Measurements from ENCODE around the gene MCCD1.

DNA sequence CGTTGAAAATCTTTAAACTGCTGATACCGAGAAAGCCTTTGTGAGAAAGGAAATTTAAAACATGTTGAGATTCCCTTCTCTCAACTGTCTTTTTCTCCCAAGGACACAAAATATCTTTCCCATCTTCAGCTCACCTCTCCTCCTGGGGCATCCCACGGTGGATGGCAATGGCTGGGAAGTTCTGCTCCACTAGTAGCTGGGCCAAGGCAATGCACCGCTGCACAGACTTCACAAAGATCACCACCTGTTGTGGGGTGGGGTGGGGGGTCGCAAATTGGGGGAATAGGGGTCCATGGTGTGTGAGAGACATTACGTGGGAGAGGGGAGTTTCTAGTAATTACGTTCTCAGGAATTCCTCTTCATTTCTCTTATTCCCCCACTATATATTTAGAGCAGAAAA, 2.4 kb downstream of the MCCD1 start:
- TF ChIP-seq EP300 (IDR thresholded peaks at IDR 0.05): no peak
- TF ChIP-seq, protein P1, sequence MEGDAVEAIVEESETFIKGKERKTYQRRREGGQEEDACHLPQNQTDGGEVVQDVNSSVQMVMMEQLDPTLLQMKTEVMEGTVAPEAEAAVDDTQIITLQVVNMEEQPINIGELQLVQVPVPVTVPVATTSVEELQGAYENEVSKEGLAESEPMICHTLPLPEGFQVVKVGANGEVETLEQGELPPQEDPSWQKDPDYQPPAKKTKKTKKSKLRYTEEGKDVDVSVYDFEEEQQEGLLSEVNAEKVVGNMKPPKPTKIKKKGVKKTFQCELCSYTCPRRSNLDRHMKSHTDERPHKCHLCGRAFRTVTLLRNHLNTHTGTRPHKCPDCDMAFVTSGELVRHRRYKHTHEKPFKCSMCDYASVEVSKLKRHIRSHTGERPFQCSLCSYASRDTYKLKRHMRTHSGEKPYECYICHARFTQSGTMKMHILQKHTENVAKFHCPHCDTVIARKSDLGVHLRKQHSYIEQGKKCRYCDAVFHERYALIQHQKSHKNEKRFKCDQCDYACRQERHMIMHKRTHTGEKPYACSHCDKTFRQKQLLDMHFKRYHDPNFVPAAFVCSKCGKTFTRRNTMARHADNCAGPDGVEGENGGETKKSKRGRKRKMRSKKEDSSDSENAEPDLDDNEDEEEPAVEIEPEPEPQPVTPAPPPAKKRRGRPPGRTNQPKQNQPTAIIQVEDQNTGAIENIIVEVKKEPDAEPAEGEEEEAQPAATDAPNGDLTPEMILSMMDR (IDR thresholded peaks at IDR 0.05): no peak
